ENCODE results near the gene ADAM10.
A peak's percentile ranks its signal among the peaks of the same experiment; 100 is the strongest.

Gene ADAM10

GRCh38 chr15:58752716-58753115 lies 3.2 kb upstream of the ADAM10 start:
- no peak for DNase-seq

- no peak for DNase-seq
Observed at GRCh38 chr15:58748852-58749531, 515 bp downstream of the ADAM10 start.

- DNase-seq: no peak
Observed at GRCh38 chr15:58748040-58748851, 1.3 kb downstream of the ADAM10 start.

GRCh38 chr15:58746174-58746573 lies 3.3 kb downstream of the ADAM10 start:
- DNase-seq: no peak

GRCh38 chr15:58742819-58743502 lies 6.5 kb downstream of the ADAM10 start:
- DNase-seq: no peak

GRCh38 chr15:58742022-58742813 lies 7.3 kb downstream of the ADAM10 start:
- DNase-seq: peak; percentile 27

- DNase-seq: no peak
Observed at GRCh38 chr15:58741032-58741431, 8.5 kb downstream of the ADAM10 start.

- no peak for DNase-seq
Observed at GRCh38 chr15:58740436-58740835, 9.1 kb downstream of the ADAM10 start.

GRCh38 chr15:58738046-58738707 lies 11.3 kb downstream of the ADAM10 start:
- DNase-seq: no peak

- DNase-seq: no peak
Observed at GRCh38 chr15:58737298-58737697, 12.2 kb downstream of the ADAM10 start.

- no peak for DNase-seq
Observed at GRCh38 chr15:58736018-58736643, 13.4 kb downstream of the ADAM10 start.

- DNase-seq: peak; percentile 20
Observed at GRCh38 chr15:58734859-58735258, 14.6 kb downstream of the ADAM10 start.

GRCh38 chr15:58732625-58733363 lies 16.7 kb downstream of the ADAM10 start:
- no peak for DNase-seq

GRCh38 chr15:58731756-58732535 lies 17.6 kb downstream of the ADAM10 start:
- DNase-seq: peak; percentile 39

GRCh38 chr15:58726867-58727266 lies 22.6 kb downstream of the ADAM10 start:
- DNase-seq: no peak

- peak; percentile 53 for DNase-seq
Observed at GRCh38 chr15:58724466-58724865, 25.0 kb downstream of the ADAM10 start.

- no peak for DNase-seq
Observed at GRCh38 chr15:58717357-58717756, 32.1 kb downstream of the ADAM10 start.

- DNase-seq: no peak
Observed at GRCh38 chr15:58716027-58716426, 33.5 kb downstream of the ADAM10 start.

GRCh38 chr15:58715266-58715917 lies 34.1 kb downstream of the ADAM10 start:
- DNase-seq: no peak

GRCh38 chr15:58710701-58711100 lies 38.8 kb downstream of the ADAM10 start:
- DNase-seq: peak; percentile 44
